Globus pallidus (tissue), 1 donor: ENCODE results near the gene GNB3.

Experiments
- DNase-seq: peaks from one replicate; pipeline ENCODE4 v3.0.0-alpha.2; 2015; ENCODE audit warnings: low spot score

GNB3 gene

GRCh38 chr12:6823182-6824084, 17.3 kb upstream of the GNB3 start:
- no peak for DNase-seq

GRCh38 chr12:6824085-6824775, 16.5 kb upstream of the GNB3 start:
- no peak for DNase-seq

GRCh38 chr12:6824901-6825381, 15.8 kb upstream of the GNB3 start:
- DNase-seq: no peak

- peak; percentile 77 for DNase-seq
Measured at GRCh38 chr12:6825398-6826124, 15.2 kb upstream of the GNB3 start.

GRCh38 chr12:6826125-6826733, 14.5 kb upstream of the GNB3 start:
- DNase-seq: no peak

- no peak for DNase-seq
Measured at GRCh38 chr12:6826734-6827436, 13.8 kb upstream of the GNB3 start.

GRCh38 chr12:6827437-6827911, 13.3 kb upstream of the GNB3 start:
- DNase-seq: peak; percentile 60

GRCh38 chr12:6827982-6828780, 12.5 kb upstream of the GNB3 start, which contains the start of gene P3H3:
Gene P3H3, plus strand, starts transcription at chr12:6828407. Its CDS starts 34 bp downstream, at chr12:6828441.
- no peak for DNase-seq

GRCh38 chr12:6828781-6829535, 11.8 kb upstream of the GNB3 start:
- no peak for DNase-seq

- no peak for DNase-seq
Measured at GRCh38 chr12:6829536-6830220, 11.0 kb upstream of the GNB3 start.

GRCh38 chr12:6830286-6830890, 10.3 kb upstream of the GNB3 start:
- no peak for DNase-seq

- DNase-seq: no peak
Measured at GRCh38 chr12:6830999-6831398, 9.7 kb upstream of the GNB3 start.

- DNase-seq: no peak
Measured at GRCh38 chr12:6831450-6831995, 9.2 kb upstream of the GNB3 start.

GRCh38 chr12:6832125-6832524, 8.6 kb upstream of the GNB3 start:
- no peak for DNase-seq

- DNase-seq: no peak
Measured at GRCh38 chr12:6833189-6833890, 7.4 kb upstream of the GNB3 start.

GRCh38 chr12:6834254-6834653, 6.5 kb upstream of the GNB3 start:
- no peak for DNase-seq

GRCh38 chr12:6834873-6835272, 5.9 kb upstream of the GNB3 start:
- DNase-seq: no peak

GRCh38 chr12:6836851-6837250, 3.9 kb upstream of the GNB3 start:
- DNase-seq: no peak
